GM12873 (cell line): ENCODE results near the gene SORBS2.

Experiments used
- CTCF ChIP-seq: IDR thresholded peaks from 2 replicates; pipeline ENCODE4 v1.5.1; 2012; ENCODE audit warnings: low read depth, mild to moderate bottlenecking, moderate library complexity, low read length, control low read depth; ENCODE audit not compliant: insufficient read depth; ENCODE audit errors: missing control alignments

The SORBS2 gene

GRCh38 chr4:185797596-185798338, 14.2 kb downstream of the SORBS2 start:
- TF ChIP-seq CTCF: no peak

DNA sequence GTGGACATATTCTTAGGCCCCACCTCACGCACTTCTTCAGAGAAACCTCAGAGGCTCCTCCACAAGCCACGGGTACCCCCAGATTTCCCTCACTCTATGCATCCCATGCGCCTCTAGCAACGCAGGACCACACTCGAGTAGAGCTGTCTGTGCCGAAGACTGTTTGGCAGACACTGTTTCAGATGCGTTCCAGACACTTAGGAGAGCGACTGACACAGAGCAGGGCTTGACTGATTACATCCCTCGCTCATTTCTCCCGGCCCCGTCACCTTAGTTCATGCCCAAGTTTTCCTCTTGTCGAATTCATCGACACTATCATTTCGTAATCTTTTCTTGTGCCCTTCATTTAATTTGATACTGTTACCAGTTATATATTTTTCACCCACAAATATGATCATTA, 15.0 kb downstream of the SORBS2 start:
- no peak for TF ChIP-seq CTCF

GRCh38 chr4:185796176-185796575, 15.8 kb downstream of the SORBS2 start:
- no peak for TF ChIP-seq CTCF

- no peak for TF ChIP-seq CTCF
These were observed 17.4 kb downstream of the SORBS2 start for GRCh38 chr4:185794637-185795036.

GRCh38 chr4:185793716-185794115, 18.3 kb downstream of the SORBS2 start:
- no peak for TF ChIP-seq CTCF

- no peak for TF ChIP-seq CTCF
These were observed 18.9 kb downstream of the SORBS2 start for GRCh38 chr4:185793116-185793485.

- TF ChIP-seq CTCF: no peak
These were observed 19.4 kb downstream of the SORBS2 start for GRCh38 chr4:185792384-185793115.
